GM18507 (cell line): ENCODE data around the gene SMNDC1.
A peak's percentile ranks its signal among the peaks of the same experiment; 100 is the strongest.
"Not testable (repeated sequence)": the region's sequence is repeated elsewhere in the genome, so short reads cannot be mapped to it uniquely, and the experiment has no call there.

Experiments
- DNase-seq: peaks from one replicate; pipeline ENCODE4 v3.0.0; 2011; ENCODE audit warnings: low read depth; ENCODE audit not compliant: insufficient read length; ENCODE audit errors: extremely low spot score
- FAIRE-seq: peaks from 2 replicates; lab custom pipeline; 2011; peaks lifted over from hg19 to GRCh38; lab: Jason Lieb, UNC

Gene SMNDC1

DNA sequence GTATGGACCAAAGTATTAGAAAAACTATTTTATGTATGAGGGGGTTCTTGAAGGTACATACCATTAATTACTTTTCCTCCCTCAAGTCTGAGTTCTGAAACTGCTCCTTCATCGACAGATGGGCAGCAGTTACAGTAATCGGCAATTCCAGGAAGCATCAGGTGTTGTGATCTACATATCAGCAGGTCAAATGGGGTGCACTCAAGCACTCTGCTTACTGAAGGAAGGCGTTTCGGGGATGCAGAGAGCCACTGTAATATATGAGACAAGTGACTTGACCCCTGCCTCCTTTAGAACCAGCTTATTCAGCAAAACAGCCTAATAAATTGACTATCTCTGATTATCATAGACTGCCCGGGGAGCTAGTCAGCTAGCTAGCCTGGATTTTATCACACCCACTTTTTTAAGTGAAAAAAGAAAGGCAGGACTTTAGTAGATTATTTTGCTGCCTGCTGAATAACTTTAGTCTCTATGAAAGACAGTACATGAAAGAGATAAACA lies 4.2 kb downstream of the SMNDC1 start:
- no peak for DNase-seq
- FAIRE-seq: no peak

DNA sequence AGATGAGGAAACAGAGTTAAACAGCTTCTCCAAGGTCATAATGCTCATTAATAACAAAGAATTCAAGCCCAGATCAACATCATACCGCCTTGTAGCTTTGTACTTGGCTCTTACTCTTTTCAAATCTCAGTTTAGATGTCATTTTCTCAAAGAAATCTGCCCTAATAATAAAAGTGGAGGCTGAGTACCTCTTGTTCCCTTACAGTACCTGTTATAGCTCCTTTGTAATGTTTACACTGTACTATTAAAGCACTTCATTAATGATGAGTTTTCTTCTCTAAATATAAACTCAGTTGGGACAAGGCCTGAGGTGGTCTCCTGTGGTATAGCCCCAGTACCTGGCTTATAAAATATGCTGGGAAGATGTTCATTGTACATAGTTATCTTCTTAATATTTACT lies 7.8 kb downstream of the SMNDC1 start:
- FAIRE-seq (no peak), DNase-seq (no peak)

GRCh38 chr10:110286841-110287240 lies 17.9 kb downstream of the SMNDC1 start:
- FAIRE-seq (peak; percentile 36), DNase-seq (no peak)

DNA sequence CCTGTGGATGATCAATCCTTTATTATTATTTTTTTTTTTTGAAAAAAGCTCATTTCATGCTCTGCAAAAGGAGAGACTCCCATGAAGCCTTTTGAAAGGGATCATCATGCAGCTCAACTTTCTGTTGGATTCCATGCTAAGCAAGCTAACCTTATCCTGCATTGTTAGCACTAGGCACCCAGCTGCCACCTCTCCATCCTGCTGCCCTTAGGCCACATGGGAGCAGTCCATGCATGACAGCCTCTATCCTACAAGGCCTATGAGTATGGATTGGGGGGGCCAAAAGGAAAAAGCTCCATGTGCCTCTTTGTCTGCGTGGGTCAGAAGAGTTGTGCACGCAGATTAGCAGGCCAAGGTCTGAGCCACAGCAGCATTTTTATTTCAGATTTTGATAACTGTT lies 19.2 kb downstream of the SMNDC1 start:
- no peak for DNase-seq
- FAIRE-seq: no peak

DNA sequence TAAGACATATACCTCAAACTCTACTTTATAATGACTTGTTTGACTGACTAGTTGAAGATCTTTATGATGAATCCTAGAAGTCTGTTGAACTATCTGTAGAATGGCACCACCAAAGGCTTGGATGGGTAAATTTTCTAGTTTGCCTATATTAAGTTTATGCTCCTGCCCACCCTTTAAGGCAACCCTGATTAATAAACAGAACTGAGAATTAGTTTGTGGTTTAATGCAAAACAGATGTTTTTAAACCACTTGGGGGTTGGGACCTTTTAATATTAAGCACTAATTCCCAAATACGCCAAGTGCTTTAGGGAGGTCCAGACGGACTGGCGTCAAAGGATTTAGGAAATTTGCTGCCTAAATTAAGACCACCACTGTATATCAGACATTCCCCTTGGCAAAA lies 20.5 kb downstream of the SMNDC1 start:
- no peak for DNase-seq
- no peak for FAIRE-seq

GRCh38 chr10:110279407-110279986 lies 25.2 kb downstream of the SMNDC1 start:
- DNase-seq (no peak), FAIRE-seq (peak; percentile 89)

DNA sequence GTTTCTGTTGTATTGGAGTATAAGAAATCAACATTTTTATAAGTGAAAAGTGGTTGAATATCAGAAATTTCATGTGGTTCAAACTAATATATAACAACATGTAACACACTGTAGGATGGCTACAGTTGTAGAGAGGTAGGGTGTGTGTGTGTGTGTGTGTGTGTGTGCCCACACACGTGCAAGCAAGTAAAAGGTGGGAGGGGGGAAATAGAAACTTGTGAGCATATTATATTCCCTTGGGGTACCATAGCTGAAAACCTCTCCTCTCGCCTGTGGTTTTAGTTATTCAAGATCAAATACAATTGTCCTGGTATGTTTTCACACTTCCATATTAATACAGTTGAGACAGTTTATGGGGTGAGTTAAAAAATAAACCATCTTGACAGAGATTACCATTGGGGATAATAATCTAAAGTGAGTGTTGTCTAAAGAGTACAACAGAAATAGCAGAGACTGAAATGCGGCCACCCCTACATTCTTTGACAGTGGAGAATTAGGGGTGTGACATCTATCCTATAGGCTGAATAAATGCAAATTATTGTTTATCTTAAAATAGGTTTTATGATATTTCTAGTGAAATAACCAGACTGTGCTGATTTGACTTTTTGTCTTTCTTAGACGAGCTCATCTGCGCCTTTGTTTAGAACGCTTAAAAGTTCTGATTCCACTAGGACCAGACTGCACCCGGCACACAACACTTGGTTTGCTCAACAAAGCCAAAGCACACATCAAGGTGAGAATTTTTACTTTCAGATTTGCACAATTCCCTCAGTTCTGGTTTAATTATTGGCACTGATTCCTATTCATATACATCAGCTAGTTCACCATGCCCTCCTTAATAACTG lies 25.9 kb downstream of the SMNDC1 start:
- no peak for DNase-seq
- FAIRE-seq: peak; percentile 56

DNA sequence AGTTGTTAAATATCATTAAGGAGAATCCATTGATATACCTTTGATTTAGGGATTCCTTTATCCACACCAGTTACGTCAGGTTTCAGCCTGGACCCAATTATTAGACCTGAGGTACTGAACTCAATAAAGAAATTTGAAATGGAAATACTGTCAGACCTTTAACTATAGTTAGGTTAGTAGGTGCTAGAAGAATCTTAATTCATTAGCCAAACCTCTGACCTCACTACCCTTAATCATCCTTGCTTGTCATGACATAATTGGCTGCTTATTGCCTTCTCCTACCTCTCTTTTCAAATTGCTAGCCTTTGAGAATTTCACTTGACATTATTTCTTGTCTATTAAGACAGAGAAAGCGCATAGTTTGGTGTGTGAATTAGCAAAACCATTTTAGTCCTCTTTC lies 27.1 kb downstream of the SMNDC1 start:
- DNase-seq: no peak
- FAIRE-seq: no peak

GRCh38 chr10:110276603-110277002 lies 28.1 kb downstream of the SMNDC1 start:
- DNase-seq (no peak), FAIRE-seq (no peak)

GRCh38 chr10:110275128-110275729 lies 29.5 kb downstream of the SMNDC1 start:
- DNase-seq: no peak

DNA sequence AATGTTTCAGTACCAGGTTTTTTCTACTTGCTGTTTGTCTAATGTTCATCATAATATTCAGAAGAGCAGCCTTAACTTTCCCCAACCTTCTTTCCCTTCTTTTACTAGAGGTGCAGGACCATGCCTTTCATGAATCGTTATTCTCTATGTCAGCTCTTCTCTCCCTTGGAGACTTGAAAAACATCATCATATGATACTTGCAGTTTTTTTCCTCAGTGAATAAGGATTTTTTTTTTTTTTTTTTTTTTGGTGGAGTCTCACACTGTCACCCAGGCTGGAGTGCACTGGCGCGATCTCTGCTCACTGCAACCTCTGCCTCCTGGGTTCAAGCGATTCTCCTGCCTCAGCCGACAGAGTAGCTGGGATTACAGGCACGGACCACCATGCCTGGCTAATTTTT lies 30.1 kb downstream of the SMNDC1 start:
- DNase-seq (no peak), FAIRE-seq (no peak)

More at GRCh38 chr10:110275128-110275729, 29.5 kb downstream of the SMNDC1 start:
- FAIRE-seq: no peak

- no peak for FAIRE-seq
Observed at GRCh38 chr10:110274072-110274627, 30.6 kb downstream of the SMNDC1 start.

GRCh38 chr10:110273474-110273873 lies 31.2 kb downstream of the SMNDC1 start:
- DNase-seq: no peak
- FAIRE-seq: peak; percentile 79

More at GRCh38 chr10:110274072-110274627, 30.6 kb downstream of the SMNDC1 start:
- no peak for DNase-seq

- DNase-seq, FAIRE-seq: not testable (repeated sequence)
Observed at GRCh38 chr10:110272995-110273394, 31.7 kb downstream of the SMNDC1 start.

- FAIRE-seq: peak; percentile 21
- no peak for DNase-seq
Observed at GRCh38 chr10:110269374-110270318, 35.1 kb downstream of the SMNDC1 start.

- DNase-seq: no peak
- FAIRE-seq: no peak
Observed at GRCh38 chr10:110268971-110269370, 35.7 kb downstream of the SMNDC1 start.

- FAIRE-seq: no peak
- no peak for DNase-seq
Observed at GRCh38 chr10:110268442-110268841, 36.3 kb downstream of the SMNDC1 start.

GRCh38 chr10:110267276-110267675 lies 37.4 kb downstream of the SMNDC1 start:
- FAIRE-seq (no peak), DNase-seq (no peak)

GRCh38 chr10:110265573-110266193 lies 39.0 kb downstream of the SMNDC1 start:
- FAIRE-seq (no peak), DNase-seq (no peak)
